Thyroid gland (tissue), 4 donors: ENCODE data around the gene STUB1. TPM values are rescaled to one million over a fixed set of nuclear protein-coding genes. Genes with fewer than 3 reads are reported as not detected.

Source experiments
- DNase-seq, 2 donors: peaks; one replicate each; pipeline ENCODE4 v3.0.0-alpha.2; 2019
- H3K27ac ChIP-seq, 3 donors: fragments of 200-600 bp; sonication (generic); 1 replicate in 2 of 3; 2 replicates in 1 of 3; pipeline ENCODE4 v1.5.1; 2016 to 2019; ENCODE audit warnings: mild to moderate bottlenecking in 1 of 3, moderate library complexity in 1 of 3
- H3K27me3 ChIP-seq: fragments of 200-600 bp; sonication (generic); one replicate; pipeline ENCODE4 v1.5.1; 2019
- H3K36me3 ChIP-seq, 2 donors: fragments of 200-600 bp; sonication (generic); one replicate each; pipeline ENCODE4 v1.5.1; 2016 to 2019
- H3K4me1 ChIP-seq, 2 donors: fragments of 200-600 bp; sonication (generic); one replicate each; pipeline ENCODE4 v1.5.1; 2017 to 2019
- H3K4me3 ChIP-seq, 3 donors: fragments of 200-600 bp; sonication (generic); replicated peaks in 1 of 3; 1 replicate in 2 of 3; 2 replicates in 1 of 3; pipeline ENCODE4 v1.5.1; 2016; ENCODE audit warnings: mild to moderate bottlenecking in 1 of 3
- H3K9me3 ChIP-seq: fragments of 200-600 bp; sonication (generic); one replicate; pipeline ENCODE4 v1.5.1; 2017
- POLR2A ChIP-seq, 2 donors: fragments of 450-650 bp; IDR thresholded peaks; one replicate each; pipeline ENCODE4 v1.6.1; 2017; ENCODE audit warnings: antibody characterized with exemption in 2 of 2, mild to moderate bottlenecking in 2 of 2, moderate library complexity in 1 of 2
- WGBS, 2 donors: methylation state at CpG; one replicate each; pipeline ENCODE4 v1.1.5; 2017; 5-methylcytosine and 5-hydroxymethylcytosine counted together
- intact Hi-C: fragments of 100-400 bp; cut with DNase I; formaldehyde crosslinking; loops from one replicate; pipeline ENCODE4 v1.15.1; 2023
- total RNA-seq, 4 donors: library from RNA; depleted of rRNA; stranded (reverse); fragments of >200 nt; gene quantifications; one replicate each; pipeline ENCODE4 v1.2.3, GENCODE V29; 2016
- TF ChIP-seq, protein P1 (sequence below), 6 experiments: fragments of 200-600 bp in 3 of 6; fragments of 450-650 bp in 3 of 6; sonication (generic) in 3 of 6; IDR thresholded peaks; one replicate each; pipeline ENCODE4 v1.5.1; 2016 to 2019; ENCODE audit warnings: antibody characterized with exemption in 6 of 6, mild to moderate bottlenecking in 2 of 6, inconsistent platforms in 1 of 6, moderate library complexity in 1 of 6

The STUB1 gene
- total RNA-seq, 4 donors from 2014 or later, result 134 to 206 (median 162) TPM

DNA sequence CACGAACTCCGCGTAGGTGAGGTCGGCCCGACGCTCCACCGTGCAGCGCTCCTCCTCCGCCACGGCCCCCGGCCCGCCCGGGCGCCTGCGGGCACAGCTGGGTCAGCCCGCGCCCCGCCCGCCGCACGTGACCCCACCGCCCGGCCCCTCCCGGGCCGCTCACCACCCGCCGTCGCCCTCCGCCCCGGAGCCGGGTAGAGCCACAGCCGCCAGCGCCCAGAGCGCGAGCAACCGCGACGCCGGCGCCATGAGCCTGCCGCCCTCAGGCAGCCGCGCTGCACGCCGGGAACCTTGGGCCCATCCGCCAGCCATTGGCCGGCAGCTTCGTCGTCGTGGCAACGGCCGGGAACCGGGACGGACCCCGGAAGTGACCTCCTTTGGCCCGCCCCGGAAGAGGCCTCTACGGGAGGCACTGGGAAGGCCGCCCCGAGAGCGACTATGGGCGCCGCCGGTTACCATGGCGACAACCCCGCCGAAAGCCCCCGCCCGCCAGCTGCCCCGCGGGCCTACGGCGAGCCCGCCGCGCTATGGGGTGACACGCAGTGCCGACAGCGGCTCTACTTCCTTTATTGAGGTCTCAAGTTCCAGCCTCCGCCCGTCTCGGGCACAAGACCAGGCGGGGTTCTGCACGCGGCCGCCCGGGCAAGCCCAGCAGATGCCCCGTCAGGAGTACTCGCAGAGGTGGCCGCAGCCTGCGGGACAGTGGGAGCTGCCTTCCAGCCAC, 4.0 kb downstream of the STUB1 start, which contains the start of gene JMJD8:
Gene JMJD8 (minus strand): TSS at position 264 of the 724 bp plus-strand sequence. CDS start 15 bp downstream, at position 249.
- peak; percentile 98 for DNase-seq
- peak within 1 kb of the TSS; percentile 58 to 72 (median 66) for H3K27ac ChIP-seq
- peaks cover 18 to 20% of the 10 kb centered on the region in 2 donors for H3K36me3 ChIP-seq
- peak within 1 kb of the TSS in 2 of 3 donors; percentile 42 to 86 for H3K4me3 ChIP-seq
- no peaks in the 10 kb centered on the region for H3K9me3 ChIP-seq
- peak in 1 of 2 donors; percentile 73 for TF ChIP-seq POLR2A (IDR thresholded peaks at IDR 0.05)
- TF ChIP-seq, protein P1, sequence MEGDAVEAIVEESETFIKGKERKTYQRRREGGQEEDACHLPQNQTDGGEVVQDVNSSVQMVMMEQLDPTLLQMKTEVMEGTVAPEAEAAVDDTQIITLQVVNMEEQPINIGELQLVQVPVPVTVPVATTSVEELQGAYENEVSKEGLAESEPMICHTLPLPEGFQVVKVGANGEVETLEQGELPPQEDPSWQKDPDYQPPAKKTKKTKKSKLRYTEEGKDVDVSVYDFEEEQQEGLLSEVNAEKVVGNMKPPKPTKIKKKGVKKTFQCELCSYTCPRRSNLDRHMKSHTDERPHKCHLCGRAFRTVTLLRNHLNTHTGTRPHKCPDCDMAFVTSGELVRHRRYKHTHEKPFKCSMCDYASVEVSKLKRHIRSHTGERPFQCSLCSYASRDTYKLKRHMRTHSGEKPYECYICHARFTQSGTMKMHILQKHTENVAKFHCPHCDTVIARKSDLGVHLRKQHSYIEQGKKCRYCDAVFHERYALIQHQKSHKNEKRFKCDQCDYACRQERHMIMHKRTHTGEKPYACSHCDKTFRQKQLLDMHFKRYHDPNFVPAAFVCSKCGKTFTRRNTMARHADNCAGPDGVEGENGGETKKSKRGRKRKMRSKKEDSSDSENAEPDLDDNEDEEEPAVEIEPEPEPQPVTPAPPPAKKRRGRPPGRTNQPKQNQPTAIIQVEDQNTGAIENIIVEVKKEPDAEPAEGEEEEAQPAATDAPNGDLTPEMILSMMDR (IDR thresholded peaks at IDR 0.05), result no peak
- intact Hi-C loops, result no loop called here
- 15% methylated on average over 22 of the region's 91 CpGs; no CpG with 5 or more reads in 1 of the 2 donors for WGBS, 2 donors
- peaks cover 28 to 52% of the 10 kb centered on the region in 2 donors for H3K4me1 ChIP-seq
- H3K27me3 ChIP-seq, result no peaks in the 10 kb centered on the region

DNA sequence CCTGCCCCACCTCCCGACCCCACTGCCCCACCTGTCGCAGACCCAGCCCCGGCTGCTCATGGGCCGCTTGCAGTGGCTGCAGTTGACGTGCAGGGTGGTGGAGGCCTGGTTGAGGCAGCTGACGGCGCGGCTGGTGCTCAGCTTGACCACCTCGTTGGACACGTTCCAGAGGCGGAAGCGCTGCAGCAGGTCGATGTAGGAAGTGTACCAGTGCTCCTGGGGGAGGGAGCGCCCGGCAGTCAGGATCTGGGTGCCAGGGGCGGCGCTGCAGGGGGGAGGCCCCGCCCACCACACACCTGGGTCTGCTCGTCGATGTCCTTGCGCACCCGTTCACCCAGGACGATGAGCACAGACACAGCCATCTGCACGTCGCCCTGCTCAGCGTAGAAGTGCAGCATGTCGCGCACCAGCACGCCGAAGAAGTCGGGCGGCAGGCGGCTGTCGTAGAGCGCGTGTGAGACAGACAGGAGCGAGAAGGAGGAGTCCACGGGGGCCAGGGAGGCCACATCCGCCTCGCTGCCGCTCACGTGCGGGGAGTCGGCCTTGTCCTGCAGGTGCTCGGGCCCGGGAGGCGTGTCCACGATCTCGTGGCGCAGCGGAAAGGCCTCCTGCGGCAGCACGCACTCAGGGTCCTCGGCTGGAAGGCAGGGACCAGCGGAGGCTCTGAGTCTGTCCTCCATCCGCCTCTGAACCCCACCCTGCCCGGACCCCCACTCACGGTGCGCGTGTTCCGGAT, 4.9 kb downstream of the STUB1 start:
- TF ChIP-seq, protein P1 (IDR thresholded peaks at IDR 0.05), result no peak
- no peak for TF ChIP-seq POLR2A (IDR thresholded peaks at IDR 0.05)
- peaks cover 18 to 20% of the 10 kb centered on the region in 2 donors for H3K36me3 ChIP-seq

DNA sequence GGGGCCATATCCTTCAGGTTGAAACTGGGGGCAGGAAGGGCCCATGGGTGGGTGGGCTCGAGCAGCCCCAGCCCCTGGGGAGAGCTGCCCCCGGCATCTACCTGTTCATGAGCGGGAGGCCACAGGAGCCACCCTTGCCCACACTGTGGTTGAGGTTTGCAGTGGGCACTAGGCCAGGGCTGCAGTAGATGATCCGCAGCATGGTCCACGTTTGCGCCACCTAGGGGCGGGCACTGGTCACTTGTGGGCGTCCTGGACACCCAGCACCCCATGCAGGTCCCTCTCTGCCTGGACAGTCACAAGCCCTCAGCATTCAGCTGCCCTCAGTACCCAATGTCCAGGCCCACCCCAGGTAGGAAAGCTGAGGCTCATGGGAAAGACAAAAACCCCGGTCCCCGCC, 5.8 kb downstream of the STUB1 start:
- Histone ChIP-seq H3K27me3 (no peaks in the 10 kb centered on the region), H3K27ac (no peak overlapping the region), H3K4me1 (peaks cover 33 to 58% of the 10 kb centered on the region in 2 donors), H3K9me3 (no peaks in the 10 kb centered on the region), H3K36me3 (peaks cover 18 to 20% of the 10 kb centered on the region in 2 donors), H3K4me3 (no peak overlapping the region)
- intact Hi-C loops, result no loop called here
- TF ChIP-seq POLR2A (IDR thresholded peaks at IDR 0.05), result no peak
- TF ChIP-seq, protein P1 (IDR thresholded peaks at IDR 0.05), result peak in 1 of 6 experiments; percentile 19
- peak; percentile 37 to 41 for DNase-seq
- WGBS, 2 donors, result 89 to 100% methylated on average over 3 to 5 of the region's 10 CpGs

More for the DNA sequence above, 4.9 kb downstream of the STUB1 start:
- no peak for DNase-seq
- peaks cover 33 to 54% of the 10 kb centered on the region in 2 donors for H3K4me1 ChIP-seq
- 95% methylated on average over 45 to 61 of the region's 61 CpGs for WGBS, 2 donors
- H3K9me3 ChIP-seq, result no peaks in the 10 kb centered on the region
- peak overlapping the region in 1 of 3 donors; percentile 86 for H3K4me3 ChIP-seq
- H3K27ac ChIP-seq, result peak overlapping the region in 1 of 3 donors; percentile 66
- intact Hi-C loops, result no loop called here
- H3K27me3 ChIP-seq, result no peaks in the 10 kb centered on the region

DNA sequence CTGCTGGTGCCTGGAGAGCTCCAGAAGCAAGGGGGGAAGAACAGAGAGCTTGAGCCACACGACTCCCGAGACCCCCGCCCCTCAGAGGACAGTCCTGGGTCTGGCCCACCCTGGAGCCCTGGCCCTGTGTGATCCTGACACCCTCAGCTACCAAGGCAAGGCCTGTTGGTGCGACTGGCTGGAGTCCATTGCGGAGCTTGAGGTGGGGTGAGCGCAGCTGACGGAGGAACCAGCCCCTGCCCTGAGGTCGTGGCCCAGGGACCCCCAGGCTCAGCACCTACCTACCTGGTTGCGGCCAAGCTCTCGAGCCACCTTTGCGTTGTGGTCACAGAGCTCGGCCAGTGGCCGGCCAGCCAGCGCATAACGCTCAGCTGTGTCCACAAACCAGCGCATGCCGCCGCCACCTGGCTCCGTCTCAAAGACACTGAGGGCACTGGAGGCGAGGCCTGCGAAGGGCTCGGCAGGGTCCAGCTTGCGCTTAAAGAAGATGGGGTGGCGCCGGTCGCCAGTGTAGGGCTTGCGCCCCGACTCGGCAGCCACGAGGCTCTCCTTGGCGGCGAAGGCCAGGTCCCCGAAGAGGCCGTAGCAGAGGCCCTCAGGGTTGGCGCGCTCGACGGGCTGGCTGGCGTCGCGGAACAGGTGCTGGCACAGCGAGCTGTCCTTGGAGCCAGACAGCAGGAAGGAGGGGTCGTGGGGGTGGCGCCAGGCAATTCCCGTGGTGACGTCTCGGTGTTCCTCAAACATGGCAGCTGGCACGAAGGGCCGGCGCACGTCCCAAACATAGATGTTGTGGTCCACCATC, 6.5 kb downstream of the STUB1 start:
- H3K4me3 ChIP-seq, result no peak overlapping the region
- H3K27me3 ChIP-seq, result no peaks in the 10 kb centered on the region
- peaks cover 27 to 51% of the 10 kb centered on the region in 2 donors for H3K4me1 ChIP-seq
- no peaks in the 10 kb centered on the region for H3K9me3 ChIP-seq
- no peak overlapping the region for H3K27ac ChIP-seq
- TF ChIP-seq, protein P1 (IDR thresholded peaks at IDR 0.05), result no peak
- no peak for DNase-seq
- intact Hi-C loops, result no loop called here
- 94 to 96% methylated on average over 24 to 44 of the region's 51 CpGs for WGBS, 2 donors
- H3K36me3 ChIP-seq, result peaks cover 16 to 20% of the 10 kb centered on the region in 2 donors
